NCI-H774 (cell line): ENCODE measurements around the gene HOXB6.

ENCODE experiments used
- DNase-seq: peaks from one replicate; lab custom pipeline; 2025; lab: John Stamatoyannopoulos, UW

The HOXB6 gene

GRCh38 chr17:48593840-48594537 lies 10.8 kb downstream of the HOXB6 start:
- peak; percentile 93 for DNase-seq

GRCh38 chr17:48593126-48593829 lies 11.5 kb downstream of the HOXB6 start, which contains the start of gene HOXB5:
Gene HOXB5, minus strand, starts transcription at chr17:48593779. Its CDS starts 97 bp downstream, at chr17:48593682.
- no peak for DNase-seq

- no peak for DNase-seq
These were observed 12.2 kb downstream of the HOXB6 start for GRCh38 chr17:48592577-48592976.

- no peak for DNase-seq
These were observed 12.7 kb downstream of the HOXB6 start for GRCh38 chr17:48592057-48592514.

- no peak for DNase-seq
These were observed 13.3 kb downstream of the HOXB6 start for GRCh38 chr17:48591255-48592056.

- DNase-seq: no peak
These were observed 14.1 kb downstream of the HOXB6 start for GRCh38 chr17:48590607-48591161.

- no peak for DNase-seq
These were observed 14.8 kb downstream of the HOXB6 start, which contains the start of gene HOXB3 for GRCh38 chr17:48589831-48590606. Gene HOXB3, minus strand, starts transcription at chr17:48590241. Its CDS starts 37,767 bp downstream, at chr17:48552474.

GRCh38 chr17:48589060-48589830 lies 15.5 kb downstream of the HOXB6 start:
- DNase-seq: no peak

GRCh38 chr17:48588528-48588927 lies 16.3 kb downstream of the HOXB6 start:
- DNase-seq: no peak

GRCh38 chr17:48588074-48588415 lies 16.7 kb downstream of the HOXB6 start:
- no peak for DNase-seq

GRCh38 chr17:48587276-48588073 lies 17.3 kb downstream of the HOXB6 start:
- peak; percentile 98 for DNase-seq

- peak; percentile 58 for DNase-seq
These were observed 18.2 kb downstream of the HOXB6 start for GRCh38 chr17:48586355-48587258.

- no peak for DNase-seq
These were observed 20.5 kb downstream of the HOXB6 start for GRCh38 chr17:48584223-48584741.

- no peak for DNase-seq
These were observed 21.0 kb downstream of the HOXB6 start for GRCh38 chr17:48583708-48584222.

- peak; percentile 51 for DNase-seq
These were observed 22.1 kb downstream of the HOXB6 start for GRCh38 chr17:48582750-48583069.

GRCh38 chr17:48579760-48580554 lies 24.8 kb downstream of the HOXB6 start:
- peak; percentile 69 for DNase-seq

GRCh38 chr17:48579471-48579759 lies 25.4 kb downstream of the HOXB6 start:
- DNase-seq: no peak
